ENCODE measurements around the gene TMEM132D.
"Not testable (repeated sequence)": the region's sequence is repeated elsewhere in the genome, so short reads cannot be mapped to it uniquely, and the experiment has no call there.

The TMEM132D gene

DNA sequence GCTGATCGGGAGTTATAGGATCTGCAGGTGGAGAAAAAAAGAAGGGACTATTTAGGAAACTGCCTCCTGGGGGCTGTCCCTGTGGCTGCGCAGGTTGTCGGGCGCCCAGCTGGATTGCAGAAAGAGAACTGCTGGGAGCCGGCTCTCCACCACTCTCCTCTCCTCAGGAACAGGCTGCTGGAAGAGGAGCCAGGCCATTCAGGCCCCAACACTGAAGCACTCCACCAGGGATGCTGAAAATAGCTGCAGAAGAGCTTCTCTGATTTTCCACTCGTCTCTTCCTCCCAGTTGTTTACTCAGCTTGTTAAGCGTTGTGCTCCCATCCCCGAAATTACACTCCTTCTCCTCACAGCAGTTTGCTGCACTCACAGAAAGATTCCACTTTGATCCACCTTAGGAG, 703.2 kb downstream of the TMEM132D start:
- Histone ChIP-seq H3K36me3 (ENCODE audit: insufficient read depth, low read length) (no peaks in the 10 kb centered on the region), H2AFZ (ENCODE audit: low read length, unreplicated experiment) (no peak overlapping the region), H3K79me2 (ENCODE audit: control insufficient read depth, insufficient read depth, low read length, unreplicated experiment) (no peaks in the 10 kb centered on the region), H3K27me3 (ENCODE audit: insufficient read depth, low read length) (no peaks in the 10 kb centered on the region), H3K4me3 (ENCODE audit: low read depth, low read length) (no peak overlapping the region), H3K27ac (ENCODE audit: low read depth, low read length) (no peak overlapping the region), H3K4me1 (ENCODE audit: control insufficient read depth, insufficient read depth, low read length, unreplicated experiment) (no peaks in the 10 kb centered on the region)

DNA sequence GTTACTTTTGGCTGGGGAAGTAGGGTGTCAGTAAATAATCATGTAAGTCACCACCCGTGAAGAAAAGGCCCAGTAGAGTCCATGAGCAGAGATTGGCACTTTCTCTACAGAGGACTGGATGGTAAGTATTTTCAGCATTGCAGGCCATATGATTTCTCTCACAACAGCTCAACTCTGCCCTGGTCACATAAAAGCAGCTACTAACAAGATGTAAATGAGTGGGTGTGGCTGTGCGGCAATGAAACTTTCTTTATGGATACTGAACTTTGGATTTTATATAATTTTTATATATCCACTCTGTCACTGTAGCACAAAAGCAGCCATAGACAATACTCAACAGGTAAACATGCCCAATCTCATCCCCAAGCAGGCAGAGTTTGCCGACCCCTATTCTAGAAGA, 706.9 kb downstream of the TMEM132D start:
- Histone ChIP-seq H3K4me3 (ENCODE audit: low read depth, low read length) (no peak overlapping the region), H3K27ac (ENCODE audit: low read depth, low read length) (no peak overlapping the region), H3K27me3 (ENCODE audit: insufficient read depth, low read length) (no peaks in the 10 kb centered on the region)

DNA sequence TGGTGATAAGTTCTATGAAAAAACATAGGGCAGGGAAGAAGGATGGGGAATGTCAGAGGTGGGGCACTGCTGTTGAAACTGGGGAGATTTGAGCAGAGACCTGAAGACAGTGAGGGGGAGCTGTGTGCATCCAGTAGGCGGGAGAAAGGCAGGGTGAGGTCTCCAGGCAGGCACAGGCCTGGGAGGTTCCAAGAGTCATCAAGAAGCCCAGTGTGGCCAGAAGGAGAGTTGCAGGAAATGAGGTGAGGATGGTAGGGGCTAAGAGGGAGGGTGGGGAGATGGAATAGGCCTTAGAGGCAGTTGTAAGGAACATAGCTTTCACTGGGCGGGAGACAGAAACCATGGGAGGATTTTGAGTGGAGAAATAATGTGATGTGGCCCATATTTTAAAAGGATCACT, 708.7 kb downstream of the TMEM132D start:
- Histone ChIP-seq H3K4me1 (ENCODE audit: control insufficient read depth, insufficient read depth, low read length, unreplicated experiment) (no peaks in the 10 kb centered on the region), H2AFZ (ENCODE audit: low read length, unreplicated experiment) (no peak overlapping the region), H3K27ac (ENCODE audit: low read depth, low read length) (no peak overlapping the region), H3K27me3 (ENCODE audit: insufficient read depth, low read length) (no peaks in the 10 kb centered on the region), H3K4me3 (ENCODE audit: low read depth, low read length) (no peak overlapping the region), H3K79me2 (ENCODE audit: control insufficient read depth, insufficient read depth, low read length, unreplicated experiment) (no peaks in the 10 kb centered on the region), H3K36me3 (ENCODE audit: insufficient read depth, low read length) (no peaks in the 10 kb centered on the region)

More for the DNA sequence above, 706.9 kb downstream of the TMEM132D start:
- Histone ChIP-seq H3K79me2 (ENCODE audit: control insufficient read depth, insufficient read depth, low read length, unreplicated experiment) (no peaks in the 10 kb centered on the region), H3K36me3 (ENCODE audit: insufficient read depth, low read length) (no peaks in the 10 kb centered on the region), H3K4me1 (ENCODE audit: control insufficient read depth, insufficient read depth, low read length, unreplicated experiment) (no peaks in the 10 kb centered on the region), H2AFZ (ENCODE audit: low read length, unreplicated experiment) (no peak overlapping the region)

DNA sequence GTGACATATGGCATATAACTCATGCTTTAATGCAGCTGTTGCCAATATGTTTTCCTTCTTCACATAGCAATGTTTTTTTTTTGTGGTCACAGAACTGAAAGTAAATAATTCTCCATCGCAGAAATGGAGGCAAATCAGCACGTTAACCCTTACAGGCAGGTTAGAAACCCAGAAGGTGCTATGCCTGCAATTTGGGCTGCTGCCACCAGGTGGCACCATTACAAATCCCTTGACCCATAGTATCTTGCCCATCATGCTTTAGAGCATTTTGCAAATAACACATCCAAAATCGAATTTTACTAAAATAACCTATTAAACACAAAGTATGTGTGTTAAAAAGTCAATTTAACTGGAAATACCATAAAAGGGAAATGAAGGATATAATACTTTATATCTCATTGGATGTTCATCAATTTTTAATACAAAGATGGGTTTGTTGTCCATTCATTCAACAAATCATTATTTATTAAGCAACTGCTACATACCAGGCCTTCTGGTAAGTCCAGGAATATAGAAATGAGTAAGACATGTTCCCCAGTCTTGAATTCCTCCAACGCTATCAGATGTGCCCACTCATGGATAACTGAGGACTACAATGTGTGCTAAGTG, 710.5 kb downstream of the TMEM132D start:
- H3K4me3 ChIP-seq (ENCODE audit: low read depth, low read length), result no peak overlapping the region
- H2AFZ ChIP-seq (ENCODE audit: low read length, unreplicated experiment), result no peak overlapping the region
- H3K27me3 ChIP-seq (ENCODE audit: insufficient read depth, low read length), result no peaks in the 10 kb centered on the region
- no peak overlapping the region for H3K27ac ChIP-seq (ENCODE audit: low read depth, low read length)
- H3K4me1 ChIP-seq (ENCODE audit: control insufficient read depth, insufficient read depth, low read length, unreplicated experiment), result no peaks in the 10 kb centered on the region
- no peaks in the 10 kb centered on the region for H3K79me2 ChIP-seq (ENCODE audit: control insufficient read depth, insufficient read depth, low read length, unreplicated experiment)
- no peaks in the 10 kb centered on the region for H3K36me3 ChIP-seq (ENCODE audit: insufficient read depth, low read length)

DNA sequence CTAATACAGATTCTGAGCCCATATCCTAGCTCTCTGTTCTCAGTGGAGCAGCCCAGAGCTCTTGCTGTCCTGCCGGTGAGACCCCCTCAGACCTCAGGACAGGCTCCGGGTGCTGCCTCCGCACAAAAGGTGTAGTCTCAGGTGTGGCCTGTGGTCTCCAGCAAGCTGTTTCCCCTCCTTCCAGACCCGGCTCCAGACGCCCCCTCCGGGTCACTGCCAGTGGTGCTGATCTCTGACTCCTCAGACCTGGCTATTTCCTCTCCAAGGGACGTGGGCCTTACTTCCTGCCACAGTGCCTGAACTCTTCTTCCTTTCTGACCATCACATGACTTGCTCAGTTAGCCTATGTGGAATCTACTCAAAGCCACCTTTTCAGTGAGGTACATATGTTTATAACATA, 713.0 kb downstream of the TMEM132D start:
- Histone ChIP-seq H3K36me3 (ENCODE audit: insufficient read depth, low read length) (no peaks in the 10 kb centered on the region), H3K4me3 (ENCODE audit: low read depth, low read length) (no peak overlapping the region), H3K79me2 (ENCODE audit: control insufficient read depth, insufficient read depth, low read length, unreplicated experiment) (no peaks in the 10 kb centered on the region), H3K27ac (ENCODE audit: low read depth, low read length) (no peak overlapping the region), H3K4me1 (ENCODE audit: control insufficient read depth, insufficient read depth, low read length, unreplicated experiment) (no peaks in the 10 kb centered on the region), H2AFZ (ENCODE audit: low read length, unreplicated experiment) (no peak overlapping the region), H3K27me3 (ENCODE audit: insufficient read depth, low read length) (no peaks in the 10 kb centered on the region)

DNA sequence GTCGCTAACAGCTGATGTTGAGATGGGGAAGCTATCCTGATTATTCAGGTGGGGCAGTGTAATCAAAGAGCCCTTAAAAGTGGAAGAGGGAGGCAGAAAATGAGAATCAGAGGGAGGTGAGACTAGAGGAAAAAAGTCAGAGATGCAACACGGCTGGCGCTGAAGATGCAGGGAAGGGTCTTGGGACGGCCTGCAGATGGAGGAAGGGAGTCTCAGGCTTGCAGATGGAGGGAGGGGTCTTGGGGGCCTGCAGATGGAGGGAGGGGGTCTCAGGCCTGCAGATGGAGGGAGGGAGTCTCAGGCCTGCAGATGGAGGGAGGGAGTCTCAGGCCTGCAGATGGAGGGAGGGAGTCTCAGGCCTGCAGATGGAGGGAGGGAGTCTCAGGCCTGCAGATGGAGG, 713.9 kb downstream of the TMEM132D start:
- not testable (repeated sequence) for H3K4me1 ChIP-seq (ENCODE audit: control insufficient read depth, insufficient read depth, low read length, unreplicated experiment); H3K27me3 ChIP-seq (ENCODE audit: insufficient read depth, low read length); H3K36me3 ChIP-seq (ENCODE audit: insufficient read depth, low read length); H2AFZ ChIP-seq (ENCODE audit: low read length, unreplicated experiment); H3K27ac ChIP-seq (ENCODE audit: low read depth, low read length); H3K79me2 ChIP-seq (ENCODE audit: control insufficient read depth, insufficient read depth, low read length, unreplicated experiment); H3K4me3 ChIP-seq (ENCODE audit: low read depth, low read length)

DNA sequence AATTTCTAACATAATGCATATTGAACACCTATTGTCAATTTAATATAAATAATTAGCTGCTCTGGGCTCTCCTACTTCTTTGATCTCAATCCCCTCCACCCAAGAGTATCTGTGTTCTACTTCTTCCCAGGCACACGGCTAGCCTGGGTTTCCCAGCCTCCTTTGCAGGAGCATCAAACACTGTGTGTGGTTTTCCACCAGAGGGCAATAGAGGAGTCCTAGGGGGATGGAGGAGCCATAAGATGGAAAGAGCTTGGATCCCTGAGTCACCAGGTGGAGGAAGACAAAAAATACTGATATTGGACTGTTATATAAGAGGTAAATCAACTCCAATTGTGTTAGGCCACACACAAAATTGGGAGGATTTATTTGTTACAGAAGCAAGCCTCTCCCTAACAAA, 716.9 kb downstream of the TMEM132D start:
- no peaks in the 10 kb centered on the region for H3K79me2 ChIP-seq (ENCODE audit: control insufficient read depth, insufficient read depth, low read length, unreplicated experiment)
- no peaks in the 10 kb centered on the region for H3K4me1 ChIP-seq (ENCODE audit: control insufficient read depth, insufficient read depth, low read length, unreplicated experiment)
- H3K36me3 ChIP-seq (ENCODE audit: insufficient read depth, low read length), result no peaks in the 10 kb centered on the region
- no peaks in the 10 kb centered on the region for H3K27me3 ChIP-seq (ENCODE audit: insufficient read depth, low read length)
- H2AFZ ChIP-seq (ENCODE audit: low read length, unreplicated experiment), result no peak overlapping the region
- no peak overlapping the region for H3K4me3 ChIP-seq (ENCODE audit: low read depth, low read length)
- no peak overlapping the region for H3K27ac ChIP-seq (ENCODE audit: low read depth, low read length)

DNA sequence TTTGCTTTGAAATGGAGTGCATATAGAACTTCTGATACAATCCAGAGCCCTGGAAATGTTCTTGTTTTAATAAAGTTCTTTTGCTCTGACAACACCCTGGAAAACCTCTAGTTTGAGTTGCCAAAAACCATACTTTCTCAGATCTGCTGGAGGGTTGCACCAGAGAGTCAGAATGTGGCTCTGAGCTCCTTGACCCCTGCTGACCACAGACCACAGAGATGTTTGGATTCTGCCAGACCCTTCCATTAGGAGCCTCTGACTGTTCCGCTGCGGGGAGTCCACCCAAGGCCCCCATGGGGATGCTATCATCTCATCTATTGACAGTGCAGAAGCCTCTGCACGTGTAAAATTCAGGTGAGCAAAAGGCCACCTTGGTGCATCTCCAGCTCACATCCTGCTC, 718.0 kb downstream of the TMEM132D start:
- H3K4me1 ChIP-seq (ENCODE audit: control insufficient read depth, insufficient read depth, low read length, unreplicated experiment), result no peaks in the 10 kb centered on the region
- H3K27me3 ChIP-seq (ENCODE audit: insufficient read depth, low read length), result no peaks in the 10 kb centered on the region
- H3K79me2 ChIP-seq (ENCODE audit: control insufficient read depth, insufficient read depth, low read length, unreplicated experiment), result no peaks in the 10 kb centered on the region
- H3K27ac ChIP-seq (ENCODE audit: low read depth, low read length), result no peak overlapping the region
- H3K36me3 ChIP-seq (ENCODE audit: insufficient read depth, low read length), result no peaks in the 10 kb centered on the region
- no peak overlapping the region for H2AFZ ChIP-seq (ENCODE audit: low read length, unreplicated experiment)
- H3K4me3 ChIP-seq (ENCODE audit: low read depth, low read length), result no peak overlapping the region

DNA sequence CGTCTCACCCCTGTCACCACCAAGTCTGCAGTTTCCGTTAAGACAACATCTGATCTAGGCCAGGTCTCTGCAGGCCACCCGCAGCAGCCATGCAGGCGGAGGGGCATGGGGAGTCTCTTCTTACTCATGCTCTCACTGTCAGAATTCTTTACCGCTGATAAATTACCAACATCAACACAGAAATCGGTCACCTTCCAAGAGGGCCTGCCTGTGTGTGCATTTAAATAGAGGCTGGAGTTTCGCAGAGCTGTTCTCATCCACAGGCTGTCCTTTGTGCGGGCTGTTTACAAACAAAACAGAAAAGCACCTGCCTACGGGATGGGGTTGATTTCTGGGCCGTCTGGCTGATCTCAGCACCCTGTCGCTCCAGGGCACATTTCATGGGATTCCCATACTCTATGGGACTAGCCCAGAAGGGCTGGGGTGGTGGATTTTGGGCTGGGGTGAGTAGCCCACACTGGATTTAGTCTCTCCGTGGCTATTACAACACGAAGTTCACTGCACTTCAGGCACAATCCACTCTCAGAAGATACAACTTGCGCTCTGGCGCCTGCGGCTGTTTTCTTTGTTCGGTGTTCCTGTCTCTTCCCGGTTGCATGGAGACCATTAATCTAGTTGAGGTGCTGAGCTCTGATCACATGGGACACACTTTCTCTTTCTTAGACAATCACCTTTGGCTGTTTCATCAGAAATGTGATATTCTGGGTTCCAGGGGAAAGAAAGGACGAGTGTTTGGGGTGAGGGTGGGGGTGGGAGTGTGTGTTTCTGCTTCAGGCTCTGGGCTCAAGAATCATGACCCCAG, 719.5 kb downstream of the TMEM132D start:
- H3K27me3 ChIP-seq (ENCODE audit: insufficient read depth, low read length), result no peaks in the 10 kb centered on the region
- no peaks in the 10 kb centered on the region for H3K79me2 ChIP-seq (ENCODE audit: control insufficient read depth, insufficient read depth, low read length, unreplicated experiment)
- no peaks in the 10 kb centered on the region for H3K4me1 ChIP-seq (ENCODE audit: control insufficient read depth, insufficient read depth, low read length, unreplicated experiment)
- H3K4me3 ChIP-seq (ENCODE audit: low read depth, low read length), result no peak overlapping the region
- no peak overlapping the region for H3K27ac ChIP-seq (ENCODE audit: low read depth, low read length)
- no peak overlapping the region for H2AFZ ChIP-seq (ENCODE audit: low read length, unreplicated experiment)
- H3K36me3 ChIP-seq (ENCODE audit: insufficient read depth, low read length), result no peaks in the 10 kb centered on the region

DNA sequence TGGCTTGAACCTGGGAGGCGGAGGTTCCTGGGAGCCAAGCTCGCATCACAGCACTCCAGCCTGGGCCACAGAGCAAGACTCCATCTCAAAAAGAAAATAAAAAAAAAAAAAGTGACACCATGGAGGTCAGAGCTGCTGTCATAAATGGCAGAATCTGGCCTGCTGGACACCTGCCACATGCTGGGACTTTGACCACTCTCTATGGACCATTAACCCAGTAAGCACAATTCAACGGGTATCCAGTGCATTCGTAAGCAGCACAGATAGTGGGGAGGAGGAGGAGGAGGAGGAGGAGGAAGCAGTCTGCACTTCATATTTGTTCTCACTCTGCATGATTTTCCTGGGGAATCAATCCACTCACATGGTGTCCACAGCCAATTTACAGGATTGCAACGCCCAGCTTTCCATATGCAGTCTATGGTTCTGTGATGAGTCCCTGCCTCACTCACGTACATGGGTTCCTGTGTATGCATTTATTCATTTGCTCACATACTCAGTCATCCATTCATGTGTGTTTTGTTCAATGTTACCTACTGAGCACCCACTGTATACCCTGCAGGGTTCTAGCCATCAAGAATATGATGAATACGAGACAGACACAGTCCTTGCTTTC, 723.8 kb downstream of the TMEM132D start:
- Histone ChIP-seq H2AFZ (ENCODE audit: low read length, unreplicated experiment) (no peak overlapping the region), H3K27ac (ENCODE audit: low read depth, low read length) (no peak overlapping the region), H3K36me3 (ENCODE audit: insufficient read depth, low read length) (no peaks in the 10 kb centered on the region)

DNA sequence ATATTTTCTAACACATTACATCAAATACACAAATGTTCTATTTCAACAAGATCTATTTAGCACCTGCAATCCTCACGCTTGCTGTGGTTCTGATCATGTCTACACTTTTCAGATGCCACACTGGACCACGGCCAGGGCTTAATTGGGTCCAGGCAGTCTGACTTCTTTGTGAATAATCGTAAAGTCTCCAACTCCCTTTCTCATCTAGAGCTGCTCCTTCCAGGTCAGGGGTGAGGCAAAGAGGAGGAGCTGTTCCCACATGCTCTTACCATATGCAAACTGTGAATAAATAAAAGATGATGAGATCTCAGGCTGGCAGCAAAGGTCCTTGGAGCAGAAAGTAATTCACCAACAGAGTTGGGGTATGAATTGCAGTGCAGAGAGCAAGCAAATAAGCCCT, 733.9 kb downstream of the TMEM132D start:
- Histone ChIP-seq H3K27ac (ENCODE audit: low read depth, low read length) (no peak overlapping the region), H3K36me3 (ENCODE audit: insufficient read depth, low read length) (no peaks in the 10 kb centered on the region), H3K27me3 (ENCODE audit: insufficient read depth, low read length) (no peaks in the 10 kb centered on the region), H3K4me3 (ENCODE audit: low read depth, low read length) (no peak overlapping the region), H3K79me2 (ENCODE audit: control insufficient read depth, insufficient read depth, low read length, unreplicated experiment) (no peaks in the 10 kb centered on the region), H3K4me1 (ENCODE audit: control insufficient read depth, insufficient read depth, low read length, unreplicated experiment) (no peaks in the 10 kb centered on the region), H2AFZ (ENCODE audit: low read length, unreplicated experiment) (no peak overlapping the region)

More for the DNA sequence above, 723.8 kb downstream of the TMEM132D start:
- Histone ChIP-seq H3K27me3 (ENCODE audit: insufficient read depth, low read length) (no peaks in the 10 kb centered on the region), H3K79me2 (ENCODE audit: control insufficient read depth, insufficient read depth, low read length, unreplicated experiment) (no peaks in the 10 kb centered on the region), H3K4me1 (ENCODE audit: control insufficient read depth, insufficient read depth, low read length, unreplicated experiment) (no peaks in the 10 kb centered on the region), H3K4me3 (ENCODE audit: low read depth, low read length) (no peak overlapping the region)

All from ACC112 (cell line).